LNCAP (cell line): ENCODE measurements around the gene VPS35L.
A peak's percentile ranks its signal among the peaks of the same experiment; 100 is the strongest.

Experiments
- CTCF ChIP-seq: fragments of 450-650 bp; IDR thresholded peaks from 2 replicates; pipeline ENCODE4 v1.5.1; 2017; ENCODE audit warnings: mild to moderate bottlenecking

The VPS35L gene

GRCh38 chr16:19601083-19601976 is 45.8 kb downstream of the VPS35L start:
- TF ChIP-seq CTCF: peak; percentile 73

DNA sequence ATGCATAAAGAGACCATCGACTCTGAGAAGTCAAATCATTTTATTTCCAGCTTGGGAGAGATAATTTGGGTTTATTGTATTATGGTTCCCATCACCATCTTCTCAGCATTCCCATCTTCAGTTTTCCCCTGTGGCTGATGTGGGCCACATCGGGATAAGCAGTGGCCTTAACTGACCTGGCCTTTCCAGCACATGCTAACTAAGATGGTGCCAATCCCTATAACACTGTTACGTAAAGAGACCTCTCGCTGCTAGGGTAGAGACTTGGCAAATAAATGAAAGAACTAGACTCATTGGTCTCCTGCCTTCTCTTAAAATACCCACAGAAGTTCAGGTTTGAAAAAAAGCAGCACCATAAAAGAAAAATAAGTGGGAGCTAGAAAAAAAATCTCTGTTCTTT is 49.4 kb downstream of the VPS35L start:
- TF ChIP-seq CTCF: no peak

DNA sequence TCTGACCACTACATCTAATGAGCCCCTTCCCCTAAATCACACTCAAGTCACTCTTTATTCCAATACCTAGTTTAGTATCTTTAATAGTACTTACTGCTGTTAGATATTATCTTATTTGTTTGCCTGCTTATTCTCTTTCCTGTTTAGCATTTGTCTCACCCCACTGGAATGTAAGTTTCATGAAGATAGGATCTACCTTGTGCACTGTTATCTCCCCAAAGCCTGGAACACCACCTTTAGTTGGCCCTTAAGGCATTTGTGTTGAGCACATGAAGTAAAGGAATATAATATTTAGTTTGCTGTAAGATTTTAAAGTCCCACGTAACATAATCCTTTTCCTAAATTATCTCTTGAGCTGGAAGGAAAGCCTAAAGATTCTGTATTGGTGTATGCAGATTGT is 50.2 kb downstream of the VPS35L start:
- no peak for TF ChIP-seq CTCF

DNA sequence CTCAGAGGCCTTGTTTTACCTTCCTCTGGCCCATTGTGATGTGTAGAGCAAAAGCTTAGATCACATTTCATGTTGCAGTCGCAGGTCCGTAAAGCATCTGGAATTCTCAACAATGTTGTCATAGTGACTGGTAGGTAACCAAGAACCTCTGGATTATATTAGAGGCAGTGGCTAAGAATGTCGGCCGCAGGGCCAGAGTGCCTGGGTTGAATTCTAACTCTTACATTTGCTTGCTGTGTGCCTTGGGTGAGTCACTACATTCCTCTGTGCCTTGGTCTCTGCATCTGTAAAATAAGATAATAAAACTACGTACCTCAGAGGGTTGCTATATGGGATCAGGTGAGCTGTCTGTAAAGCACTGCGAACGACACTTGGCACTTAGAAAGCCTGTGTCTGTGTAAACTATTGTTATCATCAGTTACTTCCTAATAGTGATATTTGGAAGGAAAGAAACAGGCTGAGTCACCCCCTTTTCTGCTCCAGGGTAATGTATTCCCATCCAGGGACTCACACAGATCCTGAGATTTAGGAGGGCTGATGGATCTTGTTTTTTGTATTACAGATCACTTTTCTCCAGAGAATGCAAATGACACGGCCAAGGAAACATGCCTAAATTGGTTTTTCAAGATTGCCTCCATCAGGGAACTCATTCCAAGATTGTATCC is 52.2 kb downstream of the VPS35L start:
- TF ChIP-seq CTCF: no peak

DNA sequence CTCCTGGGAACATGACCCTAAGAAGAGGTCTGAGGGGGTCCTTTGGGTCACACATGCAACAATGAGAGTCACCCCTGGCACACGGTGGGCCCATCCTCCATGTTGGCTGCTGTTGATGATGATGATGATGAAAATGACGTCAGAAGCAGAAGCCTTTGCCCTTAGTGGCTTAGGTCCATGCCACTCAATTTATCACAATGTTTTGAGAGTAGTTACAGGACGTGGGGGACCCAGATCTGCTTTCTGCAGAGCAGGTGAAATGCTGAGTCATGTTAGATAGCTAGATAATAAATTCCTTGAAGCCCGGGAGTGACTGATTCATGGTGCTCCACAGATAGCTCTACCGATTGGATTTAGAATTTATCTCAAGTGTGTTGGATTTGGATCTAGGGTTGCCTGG is 53.9 kb downstream of the VPS35L start:
- TF ChIP-seq CTCF: no peak

- TF ChIP-seq CTCF: no peak
These were observed 54.7 kb downstream of the VPS35L start for GRCh38 chr16:19610200-19610599.

DNA sequence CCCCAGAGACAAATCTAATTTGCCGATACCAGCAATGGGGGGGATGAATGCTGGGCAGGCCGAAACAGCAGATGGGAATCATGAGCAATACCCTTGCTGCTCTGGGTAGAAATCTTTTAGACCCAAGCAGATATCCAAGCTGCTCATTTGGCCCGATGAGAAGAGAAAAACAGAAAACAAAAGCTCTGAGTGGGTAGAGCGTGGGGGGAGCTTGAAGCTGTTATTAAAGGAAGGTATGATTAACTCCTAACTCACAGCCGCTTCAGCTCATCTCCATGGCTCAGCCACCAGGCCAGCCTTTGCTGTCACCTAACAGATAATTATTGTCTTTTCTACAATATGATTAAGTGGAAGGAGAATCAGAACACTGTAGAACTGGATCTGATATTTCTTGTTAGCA is 58.3 kb downstream of the VPS35L start:
- no peak for TF ChIP-seq CTCF
